Pancreas (tissue), 10 donors: ENCODE results near the gene FLACC1. TPM values are rescaled to one million over a fixed set of nuclear protein-coding genes. Genes with fewer than 3 reads are reported as not detected.
A peak's percentile ranks its signal among the peaks of the same experiment; 100 is the strongest.

Experiments used
- ATAC-seq, 4 donors: fragments of 200-7000 bp; cut with Tn5 transposase; one replicate each; pipeline versions ENCODE4 v1.8.0 to v1.9.1; 2020; ENCODE audit warnings: mild to moderate bottlenecking in 4 of 4, moderate library complexity in 4 of 4
- DNase-seq, 6 donors: peaks; one replicate each; pipeline ENCODE4 v3.0.0-alpha.2; 2020
- FAIRE-seq: peaks from 2 replicates; lab custom pipeline; 2012; peaks lifted over from hg19 to GRCh38; lab: Jason Lieb, UNC
- H3K27ac ChIP-seq, 4 donors: fragments of 200-600 bp; sonication (generic); 1 replicate in 3 of 4; 2 replicates in 1 of 4; pipeline versions ENCODE4 v1.5.0 to v1.8.0; 2020
- H3K27me3 ChIP-seq, 4 donors: fragments of 200-600 bp; one replicate each; pipeline ENCODE4 v1.8.0; 2021
- H3K36me3 ChIP-seq, 3 donors: fragments of 200-600 bp; sonication (generic) in 1 of 3; one replicate each; pipeline versions ENCODE4 v1.5.0 to v1.8.0; 2020 to 2021
- H3K4me1 ChIP-seq, 3 donors: fragments of 200-600 bp; one replicate each; pipeline ENCODE4 v1.8.0; 2021
- H3K4me3 ChIP-seq, 4 donors: fragments of 200-600 bp; sonication (generic) in 2 of 4; one replicate each; pipeline versions ENCODE4 v1.5.0 to v1.8.0; 2020 to 2021
- H3K9me3 ChIP-seq, 4 donors: fragments of 200-600 bp; one replicate each; pipeline ENCODE4 v1.8.0; 2021
- CTCF ChIP-seq, 4 donors: fragments of 200-600 bp; sonication (generic) in 3 of 4; IDR thresholded peaks; one replicate each; pipeline versions ENCODE4 v1.5.0 to v1.8.0; 2021; ENCODE audit warnings: antibody characterized with exemption in 4 of 4
- WGBS, 2 donors: extraction: QIAGEN DNeasy Blood & Tissue Kit; methylation state at CpG; one replicate each; pipeline ENCODE4 v1.1.7; 2013; 5-methylcytosine and 5-hydroxymethylcytosine counted together
- intact Hi-C, 3 donors: fragments of 100-400 bp; cut with DNase I; formaldehyde crosslinking; loops; one replicate each; pipeline versions ENCODE4 v1.11.1 to v1.14.2; 2022
- polyA plus RNA-seq, 2 donors: library from polyadenylated mRNA; stranded (reverse); fragments of 200-250 nt; gene quantifications; one replicate each; pipeline ENCODE4 v1.2.3, GENCODE V29; 2013
- total RNA-seq, 6 donors: library from RNA; stranded (reverse); fragmentation: NEBNext Ultra II Directional in 4 of 6; extraction: Animal tissue kit (Norgen Biotek cat#: 25700) in 4 of 6; gene quantifications; one replicate each; pipeline versions ENCODE4 v1.2.1 to v1.2.4, GENCODE V29; 2021 to 2023
- donor health status: healthy with polysubstance abuse.
- donor health status: DM: no; HTN: no; CAD: no; lungs with moderate emphysema.
- donor health status: DM: no; HTN: no; CAD: no.
- donor health status: control.
- donor health status: control.
- donor health status: Bipolar disorder and iron deficiency.
- donor health status: DM: yes; HTN: yes; CAD: no.
- donor health status: DM: no; HTN: no; CAD: no.
- donor health status: DM: no; HTN: no; CAD: no.
- donor health status: DM: yes; HTN: yes; CAD: no.

Gene FLACC1, protein sequence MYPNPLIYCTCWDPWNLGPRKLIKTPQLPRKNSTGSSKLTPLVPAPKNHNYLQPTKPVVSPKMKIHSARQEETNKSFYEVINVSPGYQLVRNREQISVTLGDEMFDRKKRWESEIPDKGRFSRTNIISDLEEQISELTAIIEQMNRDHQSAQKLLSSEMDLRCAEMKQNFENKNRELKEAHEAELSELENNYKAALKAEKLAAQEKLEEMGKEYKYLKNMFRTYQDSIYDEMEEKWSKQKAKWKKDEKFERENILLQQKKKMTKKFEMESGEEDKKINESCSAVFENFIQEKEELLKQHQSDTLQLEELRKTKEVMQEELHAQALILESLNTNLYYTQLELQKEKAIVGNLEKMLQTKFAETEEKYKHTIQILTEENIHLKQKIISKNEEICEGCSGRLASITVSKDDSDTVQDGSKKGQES
- total RNA-seq (1 to 10 TPM in 1 of 6 donors, under 1 TPM in 5; 0.28 to 1.2 (median 0.63) TPM), polyA plus RNA-seq (under 1 TPM; 0.38 to 0.54 TPM)

- peak; percentile 94 to 97 (median 96) for ATAC-seq
Measured at GRCh38 chr2:201357221-201357620, at the start of gene FLACC1. Gene FLACC1 (minus strand): TSS chr2:201357345. CDS start chr2:201351404, 5,941 bp downstream.

GRCh38 chr2:201406077-201406662 is 49.0 kb upstream of the FLACC1 start:
- peak; percentile 72 to 87 (median 82) for ATAC-seq
- no peak for TF ChIP-seq CTCF (IDR thresholded peaks at IDR 0.05)
- peak; percentile 83 for FAIRE-seq
- Histone ChIP-seq H3K9me3 (no peaks in the 10 kb centered on the region), H3K27ac (peak overlapping the region; percentile 32 to 93 (median 71)), H3K4me3 (peak overlapping the region in 2 of 4 donors; percentile 8), H3K36me3 (no peaks in the 10 kb centered on the region), H3K27me3 (no peaks in the 10 kb centered on the region), H3K4me1 (peaks cover 34 to 59% (median 48%) of the 10 kb centered on the region in 3 donors)
- peak in 3 of 6 donors; percentile 38 to 64 (median 40) for DNase-seq
- intact Hi-C loops: loop anchor here in 1 of 3 donors (10.0 kb wide), 1 partner anchor 49 kb away; the partner anchor contains the start of genes STRADB and TRAK2
- 6 to 14% methylated on average over 3 of the region's 3 CpGs for WGBS, 2 donors

More at GRCh38 chr2:201357221-201357620, at the start of gene FLACC1:
- no peak for FAIRE-seq
- Histone ChIP-seq H3K27me3 (no peaks in the 10 kb centered on the region), H3K4me3 (no peak within 1 kb of the TSS), H3K36me3 (no peaks in the 10 kb centered on the region), H3K27ac (no peak within 1 kb of the TSS), H3K9me3 (no peaks in the 10 kb centered on the region), H3K4me1 (no peaks in the 10 kb centered on the region)
- TF ChIP-seq CTCF (IDR thresholded peaks at IDR 0.05): no peak
- 67 to 71% methylated on average over 1 of the region's 1 CpG for whole genome bisulfite sequencing, 2 donors
- peak in 2 of 6 donors; percentile 44 to 51 for DNase-seq
- intact Hi-C loops: no loop called here

DNA sequence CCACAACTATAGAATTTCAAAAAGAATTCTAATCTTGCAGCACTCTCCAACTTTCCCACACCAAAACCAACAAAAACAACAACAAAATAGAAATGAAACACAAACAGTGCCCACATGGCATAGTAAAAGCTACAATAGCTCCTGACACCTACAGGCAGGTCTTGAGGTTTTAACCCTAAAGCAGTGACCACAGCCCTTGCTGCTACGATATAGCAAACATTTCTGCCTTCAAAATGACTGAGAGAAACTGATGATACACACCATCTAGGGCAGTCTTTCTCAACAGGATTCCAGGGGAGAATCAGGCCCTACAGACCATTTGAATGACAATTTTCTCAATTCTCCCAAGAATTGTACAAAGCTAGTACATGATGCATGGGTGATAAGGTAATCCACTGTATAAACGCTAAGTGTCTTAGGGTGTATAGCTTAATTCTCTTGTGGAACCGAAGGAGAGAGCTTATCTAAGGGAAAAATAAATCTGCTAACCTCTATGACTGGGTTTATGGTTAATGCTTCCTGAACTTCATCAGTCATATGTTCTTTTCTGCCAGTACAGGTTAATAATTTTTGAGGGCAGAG is 47.6 kb upstream of the FLACC1 start:
- intact Hi-C loops: loop anchor here in 1 of 3 donors (10.0 kb wide), 1 partner anchor 50 kb away; the partner anchor contains the start of genes STRADB and TRAK2
- no peak for TF ChIP-seq CTCF (IDR thresholded peaks at IDR 0.05)
- ATAC-seq (peak in 3 of 4 donors; percentile 9 to 33 (median 22)), FAIRE-seq (no peak), DNase-seq (no peak)
- H3K4me3 ChIP-seq: no peak overlapping the region
- H3K4me1 ChIP-seq: peaks cover 39 to 64% (median 48%) of the 10 kb centered on the region in 3 donors
- no peaks in the 10 kb centered on the region for H3K27me3 ChIP-seq
- no peaks in the 10 kb centered on the region for H3K9me3 ChIP-seq
- no peaks in the 10 kb centered on the region for H3K36me3 ChIP-seq
- 35 to 40% methylated on average over 3 of the region's 3 CpGs for WGBS, 2 donors
- peak overlapping the region in 2 of 4 donors; percentile 90 to 93 for H3K27ac ChIP-seq

- H3K4me1 ChIP-seq: peaks cover 39 to 59% (median 48%) of the 10 kb centered on the region in 3 donors
- no peaks in the 10 kb centered on the region for H3K27me3 ChIP-seq
- peak overlapping the region in 2 of 4 donors; percentile 90 to 93 for H3K27ac ChIP-seq
- no peak overlapping the region for H3K4me3 ChIP-seq
- no peak for TF ChIP-seq CTCF (IDR thresholded peaks at IDR 0.05)
- no peaks in the 10 kb centered on the region for H3K36me3 ChIP-seq
- 67 to 75% methylated on average over 3 of the region's 3 CpGs for WGBS, 2 donors
- FAIRE-seq: no peak
- intact Hi-C loops: loop anchor here in 1 of 3 donors (10.0 kb wide), 1 partner anchor 51 kb away; the partner anchor contains the start of genes STRADB and TRAK2
- no peak for DNase-seq
- ATAC-seq: peak in 1 of 4 donors; percentile 10
- H3K9me3 ChIP-seq: no peaks in the 10 kb centered on the region
Measured at GRCh38 chr2:201403880-201404279, 46.7 kb upstream of the FLACC1 start.
